Activated CD8-positive, alpha-beta T cell treated with anti-CD3 and anti-CD28 coated beads for 36 hours (primary cell): Measurements from ENCODE around the gene STPG4. TPM values are rescaled to one million over a fixed set of nuclear protein-coding genes. Genes with fewer than 3 reads are reported as not detected.

Experiments
- ATAC-seq: fragments of 200-7000 bp; cut with Tn5 transposase; one replicate; pipeline ENCODE4 v1.10.0; 2021; ENCODE audit warnings: mild to moderate bottlenecking, moderate library complexity
- CTCF ChIA-PET: fragments of 350-600 bp; sonication (Branson Sonifier 250); formaldehyde crosslinking; loops from one replicate; lab custom pipeline; 2021; ENCODE audit warnings: antibody characterized with exemption; lab: Charles Lee
- POLR2A ChIA-PET: fragments of 350-600 bp; sonication (Branson Sonifier 250); formaldehyde crosslinking; loops from one replicate; lab custom pipeline; 2021; ENCODE audit warnings: antibody characterized with exemption; lab: Charles Lee
- DNase-seq: peaks from one replicate; pipeline ENCODE4 v3.0.0-alpha.2; 2020
- H3K27ac Mint-ChIP-seq: one replicate; pipeline ENCODE4 v1.8.0; 2021; ENCODE audit warnings: mild to moderate bottlenecking, mixed read lengths
- H3K27me3 Mint-ChIP-seq: one replicate; pipeline ENCODE4 v1.8.0; 2021; ENCODE audit warnings: mixed read lengths
- H3K36me3 Mint-ChIP-seq: one replicate; pipeline ENCODE4 v1.8.0; 2021; ENCODE audit warnings: low read depth, mixed read lengths
- H3K4me1 Mint-ChIP-seq: one replicate; pipeline ENCODE4 v1.8.0; 2021; ENCODE audit warnings: low read depth, mixed read lengths
- H3K4me3 Mint-ChIP-seq: one replicate; pipeline ENCODE4 v1.8.0; 2021; ENCODE audit warnings: mild to moderate bottlenecking, moderate library complexity, mixed read lengths
- H3K9me3 Mint-ChIP-seq: one replicate; pipeline ENCODE4 v1.8.0; 2021; ENCODE audit warnings: mixed read lengths
- CTCF ChIP-seq: fragments of 200-600 bp; IDR thresholded peaks from one replicate; pipeline ENCODE4 v1.8.0; 2022; ENCODE audit warnings: antibody characterized with exemption, mild to moderate bottlenecking
- intact Hi-C: fragments of 100-400 bp; cut with micrococcal nuclease; formaldehyde crosslinking; loops from one replicate; pipeline ENCODE4 v1.10.0; 2022
- total RNA-seq, 2 experiments: library from RNA; stranded (reverse); gene quantifications; one replicate each; pipeline ENCODE4 v1.2.3, GENCODE V29; 2021

The STPG4 gene
- total RNA-seq, 2 experiments from 2014 or later, result not detected

- intact Hi-C loops, result no loop called here
- DNase-seq, result no peak
- ChIA-PET POLR2A (no interaction called here), CTCF (no interaction called here)
- ATAC-seq, result no peak
- Mint-ChIP-seq H3K9me3 (peaks cover 22% of the 10 kb centered on the region), H3K4me1 (no peaks in the 10 kb centered on the region), H3K27ac (no peak overlapping the region), H3K27me3 (no peaks in the 10 kb centered on the region), H3K36me3 (peaks cover 8% of the 10 kb centered on the region), H3K4me3 (no peak overlapping the region)
- no peak for TF ChIP-seq CTCF
Observed at GRCh38 chr2:47134386-47135090, 20.6 kb downstream of the STPG4 start.

- TF ChIP-seq CTCF, result no peak
- no peaks in the 10 kb centered on the region for H3K36me3 Mint-ChIP-seq
- H3K9me3 Mint-ChIP-seq, result peaks cover 15% of the 10 kb centered on the region
- no peak overlapping the region for H3K27ac Mint-ChIP-seq
- no peak overlapping the region for H3K4me3 Mint-ChIP-seq
- H3K4me1 Mint-ChIP-seq, result no peaks in the 10 kb centered on the region
- DNase-seq (no peak), ATAC-seq (no peak)
- ChIA-PET CTCF (no interaction called here), POLR2A (no interaction called here)
- no peaks in the 10 kb centered on the region for H3K27me3 Mint-ChIP-seq
- intact Hi-C loops, result no loop called here
Observed at GRCh38 chr2:47133046-47133445, 22.1 kb downstream of the STPG4 start.

- Mint-ChIP-seq H3K4me3 (no peak overlapping the region), H3K4me1 (no peaks in the 10 kb centered on the region), H3K27me3 (peaks cover under 1% of the 10 kb centered on the region), H3K36me3 (peaks cover 2% of the 10 kb centered on the region), H3K27ac (no peak overlapping the region), H3K9me3 (no peaks in the 10 kb centered on the region)
- ChIA-PET POLR2A (interaction anchor here (1.2 kb wide), 1 partner anchor 34 kb away, joined by 3 read pairs; no protein-coding TSS in a partner anchor), CTCF (interaction anchor here (2.8 kb wide), 1 partner anchor 194 kb away, joined by 9 read pairs; no protein-coding TSS in a partner anchor)
- ATAC-seq (no peak), DNase-seq (no peak)
- intact Hi-C loops, result no loop called here
- TF ChIP-seq CTCF, result no peak
Observed at GRCh38 chr2:47129191-47129706, 25.9 kb downstream of the STPG4 start.

GRCh38 chr2:47128705-47129104 lies 26.4 kb downstream of the STPG4 start:
- Mint-ChIP-seq H3K4me1 (no peaks in the 10 kb centered on the region), H3K36me3 (peaks cover 2% of the 10 kb centered on the region), H3K27ac (no peak overlapping the region), H3K27me3 (peaks cover 2% of the 10 kb centered on the region), H3K4me3 (no peak overlapping the region), H3K9me3 (no peaks in the 10 kb centered on the region)
- ChIA-PET CTCF (interaction anchor here (2.8 kb wide), 1 partner anchor 194 kb away, joined by 9 read pairs; no protein-coding TSS in a partner anchor), POLR2A (interaction anchor here (1.2 kb wide), 1 partner anchor 35 kb away, joined by 3 read pairs; no protein-coding TSS in a partner anchor)
- DNase-seq (no peak), ATAC-seq (no peak)
- TF ChIP-seq CTCF, result no peak
- intact Hi-C loops, result no loop called here
